Esophagus squamous epithelium (tissue), 5 donors: ENCODE results near the gene HECTD2. TPM values are rescaled to one million over a fixed set of nuclear protein-coding genes. Genes with fewer than 3 reads are reported as not detected.
"Not testable (repeated sequence)": the region's sequence is repeated elsewhere in the genome, so short reads cannot be mapped to it uniquely, and the experiment has no call there.

Experiments
- DNase-seq: peaks from one replicate; lab custom pipeline; 2025; lab: John Stamatoyannopoulos, UW
- H3K27ac ChIP-seq, 4 donors: fragments of 200-600 bp; sonication (generic); one replicate each; pipeline ENCODE4 v1.5.1; 2016 to 2019; ENCODE audit warnings: mild to moderate bottlenecking in 1 of 4
- H3K27me3 ChIP-seq, 4 donors: fragments of 200-600 bp; sonication (generic); 1 replicate in 3 of 4; 2 replicates in 1 of 4; pipeline versions ENCODE4 v1.5.1 to v1.6.0; 2017 to 2021; ENCODE audit warnings: antibody characterized with exemption in 1 of 4
- H3K36me3 ChIP-seq, 3 donors: fragments of 200-600 bp; sonication (generic); one replicate each; pipeline ENCODE4 v1.5.1; 2016 to 2019
- H3K4me1 ChIP-seq, 3 donors: fragments of 200-600 bp; sonication (generic); one replicate each; pipeline ENCODE4 v1.5.1; 2017 to 2019
- H3K4me3 ChIP-seq, 4 donors: fragments of 200-600 bp; sonication (generic); 1 replicate in 3 of 4; 2 replicates in 1 of 4; pipeline ENCODE4 v1.5.1; 2016 to 2019; ENCODE audit warnings: mild to moderate bottlenecking in 2 of 4, moderate library complexity in 1 of 4
- H3K9me3 ChIP-seq, 3 donors: fragments of 200-600 bp; sonication (generic); one replicate each; pipeline ENCODE4 v1.5.1; 2016 to 2019
- POLR2A ChIP-seq, 4 donors: fragments of 450-650 bp; IDR thresholded peaks; one replicate each; pipeline ENCODE4 v1.6.1; 2017; ENCODE audit warnings: antibody characterized with exemption in 4 of 4, mild to moderate bottlenecking in 4 of 4, moderate library complexity in 3 of 4
- WGBS, 2 donors: methylation state at CpG; one replicate each; pipeline ENCODE4 v1.1.5; 2018; 5-methylcytosine and 5-hydroxymethylcytosine counted together
- intact Hi-C: fragments of 100-400 bp; cut with DNase I; formaldehyde crosslinking; loops from one replicate; pipeline ENCODE4 v1.15.0; 2022
- total RNA-seq, 4 donors: library from RNA; depleted of rRNA; stranded (reverse); fragments of >200 nt; gene quantifications; one replicate each; pipeline ENCODE4 v1.1.0, GENCODE V29; 2016
- TF ChIP-seq, protein P1 (sequence below), 6 experiments: fragments of 450-650 bp in 4 of 6; fragments of 200-600 bp in 2 of 6; sonication (generic) in 2 of 6; IDR thresholded peaks; one replicate each; pipeline ENCODE4 v1.5.1; 2016 to 2019; ENCODE audit warnings: antibody characterized with exemption in 6 of 6, mild to moderate bottlenecking in 4 of 6, moderate library complexity in 4 of 6
- donor health status: DM: yes; HTN: yes; CAD: no.

HECTD2 gene, protein sequence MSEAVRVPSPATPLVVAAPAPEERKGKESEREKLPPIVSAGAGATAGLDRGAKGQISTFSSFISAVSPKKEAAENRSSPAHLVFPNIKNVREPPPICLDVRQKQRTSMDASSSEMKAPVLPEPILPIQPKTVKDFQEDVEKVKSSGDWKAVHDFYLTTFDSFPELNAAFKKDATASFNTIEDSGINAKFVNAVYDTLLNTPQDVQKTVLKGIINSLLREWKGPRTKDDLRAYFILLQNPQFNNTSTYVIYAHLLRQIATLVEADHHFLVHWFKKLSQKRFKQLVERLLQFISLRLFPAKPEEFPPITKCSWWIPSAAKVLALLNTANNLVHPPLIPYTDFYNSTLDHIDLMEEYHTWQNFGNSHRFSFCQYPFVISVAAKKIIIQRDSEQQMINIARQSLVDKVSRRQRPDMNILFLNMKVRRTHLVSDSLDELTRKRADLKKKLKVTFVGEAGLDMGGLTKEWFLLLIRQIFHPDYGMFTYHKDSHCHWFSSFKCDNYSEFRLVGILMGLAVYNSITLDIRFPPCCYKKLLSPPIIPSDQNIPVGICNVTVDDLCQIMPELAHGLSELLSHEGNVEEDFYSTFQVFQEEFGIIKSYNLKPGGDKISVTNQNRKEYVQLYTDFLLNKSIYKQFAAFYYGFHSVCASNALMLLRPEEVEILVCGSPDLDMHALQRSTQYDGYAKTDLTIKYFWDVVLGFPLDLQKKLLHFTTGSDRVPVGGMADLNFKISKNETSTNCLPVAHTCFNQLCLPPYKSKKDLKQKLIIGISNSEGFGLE
- total RNA-seq = 10 to 100 TPM in 1 of 4 donors, 1 to 10 TPM in 3; 5.0 to 12.8 (median 6.8) TPM

DNA sequence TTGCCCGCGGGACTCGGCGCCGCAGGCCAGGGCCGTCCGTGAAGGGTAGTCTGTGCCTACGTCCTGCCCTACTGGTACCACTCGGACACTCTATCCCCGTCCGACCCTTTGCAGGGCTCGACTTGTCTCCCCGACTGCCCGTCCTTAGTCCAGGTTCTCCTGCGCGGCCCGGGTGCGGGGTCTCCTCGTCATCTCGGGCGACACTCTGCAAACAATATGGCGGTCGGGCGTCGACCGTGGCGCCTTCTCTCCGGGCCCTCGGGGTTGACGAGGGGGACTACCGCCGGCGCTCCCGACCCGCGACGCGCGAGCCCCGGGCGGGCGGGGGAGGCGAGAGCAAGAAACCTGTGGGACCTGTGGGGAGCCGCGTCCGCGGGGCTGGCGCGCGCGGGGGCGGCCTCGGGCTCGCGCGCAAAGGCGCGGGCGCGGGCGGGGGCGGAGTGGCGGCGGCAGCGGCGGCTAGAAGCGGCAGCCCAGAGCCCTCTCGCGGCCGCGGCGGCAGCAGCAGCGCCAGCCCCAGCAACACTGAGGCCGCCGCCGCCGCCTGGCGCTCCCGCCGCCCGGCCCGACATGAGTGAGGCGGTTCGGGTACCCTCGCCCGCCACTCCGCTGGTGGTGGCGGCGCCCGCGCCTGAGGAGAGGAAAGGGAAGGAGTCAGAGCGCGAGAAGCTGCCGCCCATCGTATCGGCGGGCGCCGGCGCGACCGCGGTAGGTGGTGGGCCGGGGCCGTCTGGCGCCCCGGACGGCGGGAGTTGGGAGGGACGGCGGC lies at the start of gene HECTD2:
Gene HECTD2, plus strand, starts transcription at position 476 of the 769 bp plus-strand sequence. Its CDS starts 95 bp downstream, at position 571.
- peak; percentile 35 for DNase-seq
- H3K27ac ChIP-seq = peak within 1 kb of the TSS; percentile 98 to 99 (median 99)
- H3K4me1 ChIP-seq = peaks cover 9 to 49% (median 10%) of the 10 kb centered on the region in 3 donors
- H3K9me3 ChIP-seq = no peaks in the 10 kb centered on the region
- WGBS, 2 donors = 0% methylated on average over 13 of the region's 111 CpGs; no CpG with 5 or more reads in 1 of the 2 donors
- H3K27me3 ChIP-seq = no peaks in the 10 kb centered on the region
- H3K36me3 ChIP-seq = no peaks in the 10 kb centered on the region
- peak within 1 kb of the TSS; percentile 84 to 90 (median 86) for H3K4me3 ChIP-seq
- intact Hi-C loops = no loop called here
- TF ChIP-seq, protein P1, sequence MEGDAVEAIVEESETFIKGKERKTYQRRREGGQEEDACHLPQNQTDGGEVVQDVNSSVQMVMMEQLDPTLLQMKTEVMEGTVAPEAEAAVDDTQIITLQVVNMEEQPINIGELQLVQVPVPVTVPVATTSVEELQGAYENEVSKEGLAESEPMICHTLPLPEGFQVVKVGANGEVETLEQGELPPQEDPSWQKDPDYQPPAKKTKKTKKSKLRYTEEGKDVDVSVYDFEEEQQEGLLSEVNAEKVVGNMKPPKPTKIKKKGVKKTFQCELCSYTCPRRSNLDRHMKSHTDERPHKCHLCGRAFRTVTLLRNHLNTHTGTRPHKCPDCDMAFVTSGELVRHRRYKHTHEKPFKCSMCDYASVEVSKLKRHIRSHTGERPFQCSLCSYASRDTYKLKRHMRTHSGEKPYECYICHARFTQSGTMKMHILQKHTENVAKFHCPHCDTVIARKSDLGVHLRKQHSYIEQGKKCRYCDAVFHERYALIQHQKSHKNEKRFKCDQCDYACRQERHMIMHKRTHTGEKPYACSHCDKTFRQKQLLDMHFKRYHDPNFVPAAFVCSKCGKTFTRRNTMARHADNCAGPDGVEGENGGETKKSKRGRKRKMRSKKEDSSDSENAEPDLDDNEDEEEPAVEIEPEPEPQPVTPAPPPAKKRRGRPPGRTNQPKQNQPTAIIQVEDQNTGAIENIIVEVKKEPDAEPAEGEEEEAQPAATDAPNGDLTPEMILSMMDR (IDR thresholded peaks at IDR 0.05) = peak in 5 of 6 experiments; percentile 29 to 73 (median 52)
- peak in 2 of 4 donors; percentile 30 to 48 for TF ChIP-seq POLR2A (IDR thresholded peaks at IDR 0.05)

DNA sequence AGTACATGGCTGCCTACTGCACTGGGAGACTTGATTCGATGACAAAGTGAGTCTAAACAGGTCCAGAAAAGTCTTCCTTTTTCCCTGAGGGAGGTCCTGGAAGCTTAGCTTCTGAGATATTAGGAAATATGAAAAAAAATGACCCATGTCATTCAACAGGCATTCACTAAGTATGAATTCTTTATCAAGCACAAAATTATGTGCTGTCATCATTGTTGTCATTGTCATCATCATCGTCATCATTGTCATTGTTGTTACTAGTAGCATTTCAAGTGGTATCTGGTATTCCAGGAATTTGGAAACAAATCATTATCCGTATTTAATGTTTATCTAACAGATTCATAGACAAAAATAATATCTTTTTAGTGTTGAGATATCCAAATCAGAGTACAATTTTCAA lies 49.7 kb upstream of the HECTD2 start:
- TF ChIP-seq POLR2A (IDR thresholded peaks at IDR 0.05) = no peak
- TF ChIP-seq, protein P1 (IDR thresholded peaks at IDR 0.05) = no peak
- no peak for DNase-seq

DNA sequence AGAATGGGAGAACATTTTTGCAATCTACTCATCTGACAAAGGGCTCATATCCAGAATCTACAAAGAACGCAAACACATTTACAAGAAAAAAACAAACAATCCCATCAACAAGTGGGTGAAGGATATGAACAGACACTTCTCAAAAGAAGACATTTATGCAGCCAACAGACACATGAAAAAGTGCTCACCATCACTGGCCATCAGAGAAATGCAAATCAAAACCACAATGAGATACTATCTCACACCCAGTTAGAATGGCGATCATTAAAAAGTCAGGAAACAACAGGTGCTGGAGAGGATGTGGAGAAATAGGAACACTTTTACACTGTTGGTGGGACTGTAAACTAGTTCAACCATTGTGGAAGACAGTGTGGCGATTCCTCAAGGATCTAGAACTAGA lies 44.6 kb upstream of the HECTD2 start:
- 77 to 83% methylated on average over 3 of the region's 3 CpGs for WGBS, 2 donors
- H3K4me1 ChIP-seq, DNase-seq, H3K27me3 ChIP-seq, H3K27ac ChIP-seq, H3K36me3 ChIP-seq, H3K9me3 ChIP-seq, intact Hi-C loops, H3K4me3 ChIP-seq: not testable (repeated sequence)

More for the DNA sequence above, 49.7 kb upstream of the HECTD2 start:
- Histone ChIP-seq H3K4me1 (peaks cover 0 to 4% (median 0%) of the 10 kb centered on the region in 3 donors), H3K9me3 (no peaks in the 10 kb centered on the region), H3K27me3 (peaks cover 0 to 19% (median 0%) of the 10 kb centered on the region in 4 donors), H3K4me3 (no peak overlapping the region), H3K36me3 (no peaks in the 10 kb centered on the region), H3K27ac (no peak overlapping the region)
- 66 to 67% methylated on average over 3 of the region's 3 CpGs for WGBS, 2 donors
- intact Hi-C loops = no loop called here

DNA sequence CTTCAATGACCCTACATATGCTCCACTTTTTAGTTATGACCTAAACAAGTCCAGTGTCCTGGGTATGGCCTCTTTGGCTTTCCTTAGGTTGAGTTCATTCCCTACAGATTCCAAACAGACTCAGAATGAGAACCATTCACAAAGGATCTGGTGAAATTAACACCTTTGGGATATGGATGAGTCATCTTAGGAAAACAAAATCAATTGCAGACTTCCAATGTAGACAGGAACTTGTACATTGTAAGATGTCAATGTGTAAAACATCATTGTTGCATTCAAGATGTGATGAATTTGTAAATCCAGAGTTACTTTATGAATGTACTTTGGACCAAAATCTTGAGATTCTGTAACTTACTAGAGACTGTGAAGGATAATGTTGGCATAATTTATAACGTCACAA lies 43.4 kb upstream of the HECTD2 start:
- Histone ChIP-seq H3K4me1 (no peaks in the 10 kb centered on the region), H3K9me3 (no peaks in the 10 kb centered on the region), H3K4me3 (no peak overlapping the region), H3K27me3 (no peaks in the 10 kb centered on the region), H3K36me3 (no peaks in the 10 kb centered on the region), H3K27ac (no peak overlapping the region)
- intact Hi-C loops = no loop called here
- WGBS, 2 donors = 53 to 54% methylated on average over 1 of the region's 1 CpG
- no peak for TF ChIP-seq POLR2A (IDR thresholded peaks at IDR 0.05)
- TF ChIP-seq, protein P1 (IDR thresholded peaks at IDR 0.05) = no peak
- no peak for DNase-seq

DNA sequence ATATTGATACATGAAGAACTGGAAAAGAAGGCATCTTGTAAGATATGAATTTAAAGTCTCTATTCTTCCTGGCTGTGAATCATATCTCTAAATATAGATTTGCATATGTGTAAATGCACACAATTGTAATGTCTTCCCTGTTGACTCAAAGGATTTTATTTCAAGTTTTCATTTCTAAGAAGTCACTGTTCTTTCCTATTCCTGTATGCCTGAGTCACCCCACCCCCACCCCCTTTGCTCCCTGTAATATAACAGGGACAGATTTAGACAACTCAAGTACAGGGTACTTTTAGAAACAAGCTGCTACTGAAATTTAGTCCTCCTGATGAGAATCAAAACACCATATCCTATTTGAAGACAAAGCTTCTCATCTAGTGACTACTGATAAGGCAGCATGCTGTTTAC lies 43.0 kb upstream of the HECTD2 start:
- H3K27me3 ChIP-seq = no peaks in the 10 kb centered on the region
- no peaks in the 10 kb centered on the region for H3K9me3 ChIP-seq
- no peaks in the 10 kb centered on the region for H3K36me3 ChIP-seq
- no peak overlapping the region for H3K27ac ChIP-seq
- no peak overlapping the region for H3K4me3 ChIP-seq
- no peaks in the 10 kb centered on the region for H3K4me1 ChIP-seq
- no peak for DNase-seq
- intact Hi-C loops = no loop called here
- TF ChIP-seq, protein P1 (IDR thresholded peaks at IDR 0.05) = no peak
- TF ChIP-seq POLR2A (IDR thresholded peaks at IDR 0.05) = no peak
